HG03139 (cell line): ENCODE results near the gene ADIG.

ENCODE experiments used
- ATAC-seq: cut with Tn5 transposase; IDR thresholded peaks from one replicate; pipeline ENCODE4 v1.9.1; 2021; ENCODE audit not compliant: unreplicated experiment

ADIG gene

DNA sequence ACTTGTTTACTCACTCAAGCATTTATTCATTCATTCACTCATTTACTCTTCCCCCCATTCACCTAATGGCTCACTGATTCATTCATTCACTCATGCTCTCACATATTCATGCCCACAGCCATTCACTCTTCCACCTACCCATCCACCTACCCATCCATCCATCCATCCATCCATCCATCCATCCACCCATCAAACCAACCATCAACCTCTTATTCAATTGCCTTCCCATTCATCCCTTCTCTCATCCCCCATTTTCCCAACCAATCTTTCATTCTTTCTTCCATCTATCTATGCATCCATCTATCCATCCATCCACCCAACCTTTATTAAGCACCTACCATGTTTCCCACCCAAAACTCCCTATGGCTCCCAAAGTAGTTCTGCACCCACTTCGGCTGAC is 19.1 kb downstream of the ADIG start:
- ATAC-seq: no peak

DNA sequence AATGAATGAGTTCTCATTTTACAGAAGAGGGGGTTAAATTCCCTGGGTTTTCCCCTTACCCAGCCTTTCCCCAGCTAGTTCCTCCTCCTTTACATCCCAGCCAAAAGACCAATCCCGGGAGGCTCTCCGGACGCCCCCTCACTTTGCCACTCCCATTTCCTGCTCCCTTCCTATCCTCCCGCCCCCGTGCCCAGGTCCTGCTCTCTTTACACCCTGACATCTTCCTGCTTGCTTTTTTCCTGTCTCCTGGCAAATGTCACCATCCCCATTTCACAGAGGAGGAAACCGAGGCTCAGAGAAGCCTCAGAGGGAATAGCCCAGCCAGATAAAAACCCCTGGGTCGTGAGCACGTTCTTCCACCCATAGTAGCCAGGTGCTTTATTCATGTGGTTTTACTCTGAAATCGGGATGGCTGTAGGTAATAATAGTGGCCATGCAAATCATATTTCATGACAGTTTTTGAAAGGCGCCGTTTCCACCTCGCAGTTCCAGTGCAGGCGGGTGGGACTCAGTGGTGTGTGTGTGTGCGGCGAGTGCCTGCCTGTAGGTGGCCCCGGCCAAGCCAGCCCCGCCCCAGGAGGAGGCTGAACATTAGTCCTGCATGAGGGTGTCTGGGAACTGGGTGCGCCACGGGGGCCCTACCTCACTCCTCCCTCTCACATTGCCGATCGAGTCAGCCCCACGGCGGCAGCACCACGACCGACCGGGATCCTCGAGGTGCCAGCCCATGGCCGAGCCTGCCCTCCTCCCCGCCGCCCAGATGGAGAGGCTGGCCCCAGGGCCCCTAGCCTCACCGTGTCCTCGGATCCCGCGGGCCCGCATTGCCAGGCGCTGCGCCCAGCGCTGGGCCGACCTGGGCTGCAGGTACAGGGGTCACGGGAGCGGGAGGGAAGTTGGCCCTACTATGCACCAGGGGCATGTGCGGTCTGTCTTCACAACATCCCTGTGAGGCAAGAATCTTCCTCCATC is 20.5 kb downstream of the ADIG start, which contains the start of gene ARHGAP40:
TSS of gene ARHGAP40 (plus strand) at position 594 of the 969 bp plus-strand sequence.
- ATAC-seq: no peak

DNA sequence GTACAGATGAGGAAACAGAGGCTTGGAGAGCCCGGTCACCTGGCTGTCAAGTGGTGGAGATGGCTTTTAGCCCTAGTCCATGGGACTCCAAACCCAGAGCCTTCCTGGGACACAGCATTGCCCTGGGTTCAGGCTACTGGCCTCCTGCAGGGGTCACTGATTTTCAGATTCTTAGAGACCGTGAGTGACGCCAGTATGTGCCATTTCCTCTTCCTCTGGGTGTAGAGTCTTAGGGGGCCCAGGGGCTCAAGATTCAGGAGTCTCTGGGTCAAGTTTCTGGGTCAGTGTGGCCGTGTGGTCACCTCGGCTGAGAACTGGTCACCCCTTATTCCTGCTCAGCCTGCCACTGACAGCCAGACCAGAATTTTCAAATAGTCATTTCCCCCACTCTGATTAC is 21.2 kb downstream of the ADIG start:
- no peak for ATAC-seq

DNA sequence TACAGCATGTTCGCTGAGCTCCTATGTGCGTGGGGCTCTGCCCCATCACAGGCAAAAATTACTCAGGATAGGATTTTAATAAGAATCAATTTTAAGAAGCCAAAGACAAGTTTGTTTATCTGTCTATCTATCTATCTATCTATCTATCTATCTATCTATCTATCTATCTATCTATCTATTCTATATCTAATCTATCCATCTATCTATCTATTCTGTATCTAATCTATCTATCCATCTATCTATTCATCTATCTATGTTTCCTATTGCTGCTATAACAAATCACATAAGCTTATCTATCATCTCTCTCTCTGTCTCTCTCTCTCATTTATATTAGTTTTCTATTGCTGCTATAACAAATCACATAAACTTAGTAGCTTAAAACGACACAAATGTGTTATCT is 22.3 kb downstream of the ADIG start:
- ATAC-seq: no peak

DNA sequence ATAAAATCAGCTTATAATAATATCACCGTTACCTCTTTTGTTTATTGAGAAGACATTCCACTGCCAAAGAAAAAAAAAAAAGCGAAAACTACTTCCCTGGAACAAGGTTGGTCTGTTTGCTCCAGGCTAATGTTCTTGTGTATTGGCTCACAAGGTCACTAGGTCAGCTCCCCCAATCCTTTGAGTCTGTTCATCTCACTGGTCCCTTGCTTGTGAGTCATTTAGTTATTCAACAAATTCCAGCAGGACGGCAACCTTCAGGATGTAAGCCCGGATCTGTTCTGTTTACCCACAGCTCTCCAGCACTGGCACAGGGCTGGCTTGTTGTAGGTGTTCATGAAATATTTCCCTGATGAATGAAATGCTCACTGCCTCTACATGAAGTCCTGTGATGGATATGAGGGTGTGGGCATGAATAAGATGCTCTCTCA is 23.9 kb downstream of the ADIG start:
- no peak for ATAC-seq

DNA sequence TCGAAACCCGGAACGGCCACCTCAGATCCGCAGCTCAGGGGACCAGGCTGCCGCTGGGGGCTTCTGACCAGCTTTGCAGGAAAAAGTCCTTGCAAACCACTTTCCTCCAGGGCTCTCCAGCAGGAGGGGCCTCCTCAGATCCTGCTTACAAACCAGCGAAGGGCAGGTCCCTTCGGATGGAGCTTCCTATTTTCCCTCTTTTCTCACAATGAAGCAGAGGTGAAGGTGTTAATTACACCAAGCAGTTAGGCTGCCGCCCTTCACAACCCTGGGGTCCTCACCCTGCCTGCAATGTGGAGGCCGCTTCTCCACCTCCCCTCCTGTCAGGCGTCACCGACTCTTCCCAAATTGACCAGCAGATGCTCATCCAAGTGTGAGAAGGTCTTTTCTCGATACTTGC is 26.4 kb downstream of the ADIG start:
- no peak for ATAC-seq

- no peak for ATAC-seq
Observed at GRCh38 chr20:38608188-38608587, 27.2 kb downstream of the ADIG start.

GRCh38 chr20:38609815-38610214 is 28.8 kb downstream of the ADIG start:
- ATAC-seq: no peak

DNA sequence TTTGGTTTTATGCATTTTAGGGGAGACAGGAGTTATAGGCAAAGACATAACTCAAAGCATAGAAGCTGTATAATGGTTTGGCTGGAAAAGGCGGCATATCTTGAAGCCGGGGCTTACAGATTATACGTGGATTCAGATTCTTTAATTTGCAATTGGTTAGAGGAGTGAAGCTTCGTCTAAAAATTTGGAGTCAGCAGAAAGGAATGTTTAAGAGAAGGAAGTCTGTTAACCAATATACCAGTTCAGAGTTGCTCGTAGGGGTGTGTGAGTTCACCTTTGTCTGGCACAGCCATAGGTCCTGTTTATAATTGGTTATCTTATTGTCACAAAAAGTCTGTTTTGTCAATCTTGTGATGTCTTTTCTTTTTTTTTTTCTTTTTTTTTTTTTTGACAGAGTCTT is 29.5 kb downstream of the ADIG start:
- no peak for ATAC-seq

- ATAC-seq: no peak
Observed at GRCh38 chr20:38612751-38613515, 31.9 kb downstream of the ADIG start.

DNA sequence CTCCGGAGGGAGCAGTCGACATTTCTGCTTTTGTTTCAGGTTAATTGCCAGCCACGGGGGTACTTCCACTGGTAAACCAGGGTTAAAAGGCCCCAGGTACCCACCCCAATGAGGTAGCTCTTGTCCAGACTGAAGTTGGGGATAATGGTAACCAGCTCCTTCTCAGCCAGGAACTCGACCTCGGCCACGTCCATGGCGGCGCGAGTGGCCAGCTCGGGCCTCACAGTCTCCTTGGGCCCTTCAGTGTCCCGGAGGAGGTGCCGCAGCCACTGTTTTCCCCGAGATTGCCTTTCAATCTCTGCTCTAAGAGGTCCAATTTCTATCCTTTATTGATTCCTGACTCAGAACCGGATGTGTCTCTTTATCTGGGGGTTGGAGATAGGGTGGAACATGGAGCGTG is 34.3 kb downstream of the ADIG start:
- no peak for ATAC-seq

GRCh38 chr20:38616457-38616856 is 35.5 kb downstream of the ADIG start:
- ATAC-seq: no peak

DNA sequence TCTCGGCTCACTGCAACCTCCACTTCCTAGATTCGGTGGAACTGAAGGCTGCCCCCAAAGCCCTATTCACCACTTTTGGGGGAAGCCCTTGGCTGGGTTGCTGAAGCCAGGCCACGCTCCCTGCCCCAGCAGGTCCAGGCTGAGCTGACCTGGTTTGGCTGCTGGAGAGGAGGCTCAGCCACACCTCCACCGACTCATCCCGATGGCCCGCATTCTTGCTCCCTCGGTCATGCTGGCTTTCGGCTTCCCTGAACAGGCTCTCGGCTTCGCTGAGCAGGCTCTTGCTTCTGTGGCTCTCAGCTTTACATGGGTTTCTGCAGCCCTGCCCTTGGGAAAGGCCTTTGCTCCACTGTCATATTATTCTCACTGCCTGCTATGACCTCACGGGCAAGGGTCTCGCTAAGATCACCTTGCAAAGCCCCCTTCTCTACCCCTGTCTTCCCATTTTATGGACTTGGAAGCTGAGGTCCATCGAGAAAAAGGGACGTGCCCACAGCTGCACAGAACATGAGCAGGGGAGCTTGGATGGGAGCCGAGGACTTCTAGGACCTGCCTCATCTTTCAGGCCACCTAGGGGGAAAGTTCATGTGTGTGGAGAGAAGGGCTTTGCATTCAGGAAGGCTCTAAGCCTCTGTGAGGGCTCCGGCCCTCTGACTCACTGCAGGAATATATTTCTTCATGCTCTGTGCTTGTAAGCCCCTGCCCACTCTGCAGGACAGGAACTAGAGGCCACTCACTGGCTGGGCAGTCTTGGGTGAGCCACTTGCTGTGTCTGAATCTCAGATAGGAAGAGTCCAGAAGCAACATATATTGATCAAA is 36.2 kb downstream of the ADIG start:
- no peak for ATAC-seq

DNA sequence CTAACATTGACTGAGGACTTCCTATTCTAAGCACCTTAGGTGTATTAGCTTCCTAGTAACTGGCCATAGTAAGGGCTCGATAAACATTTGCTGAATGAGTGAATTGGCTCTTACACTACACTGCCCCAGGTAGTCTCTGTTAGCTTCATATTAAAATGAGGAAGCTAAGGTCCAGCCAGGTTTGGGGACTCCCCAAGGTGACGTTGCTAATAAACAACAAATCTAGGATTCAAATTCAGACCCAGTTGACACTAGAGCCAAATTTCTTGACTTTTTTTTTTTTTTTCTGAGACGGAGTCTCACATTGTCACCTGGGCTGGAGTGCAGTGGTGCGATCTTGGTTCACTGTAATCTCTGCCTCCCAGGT is 36.8 kb downstream of the ADIG start:
- ATAC-seq: no peak

GRCh38 chr20:38620441-38620840 is 39.4 kb downstream of the ADIG start:
- no peak for ATAC-seq

DNA sequence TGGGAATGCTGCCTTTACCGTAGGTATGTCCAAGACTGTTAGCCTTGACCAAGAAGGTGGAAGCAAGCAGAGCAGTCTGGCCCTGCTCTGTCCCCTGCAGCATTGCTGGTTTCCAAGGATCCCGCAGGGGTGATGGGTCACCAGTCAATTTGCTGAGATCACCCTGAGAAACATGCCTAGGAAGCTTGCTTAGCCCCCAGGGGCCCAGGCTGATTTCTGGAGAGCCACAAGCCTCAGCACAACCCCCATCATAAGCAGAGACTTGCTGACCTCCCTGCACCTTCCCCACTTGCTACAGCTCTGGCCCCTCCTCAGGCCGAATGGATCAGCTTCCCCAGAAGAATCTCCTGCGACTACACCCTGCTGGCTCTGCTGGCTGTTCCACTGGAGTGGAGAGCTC is 42.1 kb downstream of the ADIG start:
- ATAC-seq: no peak

DNA sequence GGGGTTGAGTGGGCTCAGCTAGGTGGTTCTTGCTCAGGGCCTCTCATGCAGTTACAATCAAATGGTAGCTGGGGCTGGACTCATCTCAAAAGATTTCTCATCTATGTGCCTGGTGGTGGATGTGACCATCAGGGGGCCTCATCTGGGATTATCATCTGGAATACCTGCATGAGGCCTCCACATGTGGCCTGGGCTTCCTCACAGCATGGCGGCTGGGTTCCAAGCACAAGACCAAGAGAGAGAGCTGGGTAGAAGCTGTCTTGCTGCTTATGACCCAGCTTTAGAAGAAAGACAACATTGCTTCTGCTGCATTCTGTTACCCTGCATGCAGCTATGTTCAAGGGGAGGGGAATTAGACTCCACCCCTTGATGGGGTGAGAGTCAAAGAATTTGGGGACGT is 43.1 kb downstream of the ADIG start:
- ATAC-seq: no peak

GRCh38 chr20:38625896-38626295 is 44.9 kb downstream of the ADIG start:
- ATAC-seq: no peak

DNA sequence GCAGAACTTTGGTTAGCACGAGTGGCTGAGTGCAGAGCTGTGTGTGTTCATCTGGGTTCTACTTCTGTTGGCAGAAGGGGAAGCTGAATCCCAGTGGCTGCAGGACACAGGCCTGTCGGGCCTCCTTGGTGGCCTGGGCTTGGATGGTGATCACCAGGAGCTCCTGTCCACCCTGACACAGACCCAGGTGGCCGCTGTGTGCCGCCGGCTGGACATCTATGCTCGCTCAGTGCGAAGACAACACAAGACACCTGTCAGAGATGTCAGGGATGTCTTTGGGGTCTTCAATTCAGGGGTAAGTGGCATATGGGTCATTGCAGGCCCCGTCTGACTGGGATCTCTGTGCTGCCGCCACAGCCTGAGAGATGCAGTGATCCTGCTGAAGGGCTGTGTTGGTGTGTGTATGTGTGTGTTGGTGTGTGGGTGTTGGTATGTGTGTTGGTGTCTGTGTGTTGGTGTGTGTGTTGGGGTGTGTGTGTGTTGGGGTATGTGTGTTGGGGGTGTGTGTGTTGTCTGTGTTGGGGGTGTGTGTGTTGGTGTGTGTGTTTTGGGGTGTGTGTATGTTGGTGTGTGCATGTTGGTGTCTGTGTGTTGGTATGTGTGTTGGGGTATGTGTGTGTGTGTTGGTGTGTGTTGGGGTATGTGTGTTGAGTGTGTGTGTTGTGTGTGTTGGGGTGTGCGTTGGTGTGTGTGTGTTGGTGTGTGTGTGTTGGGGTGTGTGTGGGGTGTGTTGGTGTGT is 46.1 kb downstream of the ADIG start:
- ATAC-seq: no peak
